NCI-H2081 treated with DMSO at 0.1 percent for 48 hours (cell line): Measurements from ENCODE around the gene NMB.
"Not testable (repeated sequence)": the region's sequence is repeated elsewhere in the genome, so short reads cannot be mapped to it uniquely, and the experiment has no call there.

Experiments
- DNase-seq: peaks from one replicate; lab custom pipeline; 2025; lab: John Stamatoyannopoulos, UW

The NMB gene

GRCh38 chr15:84654689-84655453 lies 3.1 kb downstream of the NMB start:
- DNase-seq, result peak; percentile 51

GRCh38 chr15:84653910-84654688 lies 3.9 kb downstream of the NMB start, which contains the start of gene WDR73:
Gene WDR73, minus strand, starts transcription at chr15:84654283. Its CDS starts 9 bp downstream, at chr15:84654274.
- peak; percentile 39 for DNase-seq

- DNase-seq, result no peak
Measured at GRCh38 chr15:84653584-84653909, 4.5 kb downstream of the NMB start.

- DNase-seq, result no peak
Measured at GRCh38 chr15:84649706-84650105, 8.3 kb downstream of the NMB start.

- DNase-seq, result no peak
Measured at GRCh38 chr15:84648539-84648938, 9.5 kb downstream of the NMB start.

GRCh38 chr15:84647726-84648125 lies 10.3 kb downstream of the NMB start:
- no peak for DNase-seq

GRCh38 chr15:84645997-84646396 lies 12.0 kb downstream of the NMB start:
- no peak for DNase-seq

- DNase-seq, result no peak
Measured at GRCh38 chr15:84645496-84645895, 12.5 kb downstream of the NMB start.

GRCh38 chr15:84643838-84644237 lies 14.2 kb downstream of the NMB start:
- DNase-seq, result no peak

- not testable (repeated sequence) for DNase-seq
Measured at GRCh38 chr15:84642640-84643039, 15.4 kb downstream of the NMB start.

GRCh38 chr15:84641871-84642270 lies 16.1 kb downstream of the NMB start:
- not testable (repeated sequence) for DNase-seq

- DNase-seq, result no peak
Measured at GRCh38 chr15:84638103-84638502, 19.9 kb downstream of the NMB start.

GRCh38 chr15:84634228-84634837 lies 23.7 kb downstream of the NMB start:
- no peak for DNase-seq

- DNase-seq, result no peak
Measured at GRCh38 chr15:84633311-84634227, 24.4 kb downstream of the NMB start.

- no peak for DNase-seq
Measured at GRCh38 chr15:84631706-84632272, 26.2 kb downstream of the NMB start.

GRCh38 chr15:84629033-84629432 lies 29.0 kb downstream of the NMB start:
- DNase-seq, result no peak

GRCh38 chr15:84625123-84625522 lies 32.9 kb downstream of the NMB start:
- DNase-seq, result no peak

GRCh38 chr15:84624359-84624758 lies 33.6 kb downstream of the NMB start:
- DNase-seq, result no peak

- DNase-seq, result no peak
Measured at GRCh38 chr15:84621358-84621979, 36.5 kb downstream of the NMB start.

GRCh38 chr15:84620626-84621025 lies 37.4 kb downstream of the NMB start:
- DNase-seq, result no peak

GRCh38 chr15:84616235-84616634 lies 41.8 kb downstream of the NMB start:
- DNase-seq, result no peak
